LNCAP (cell line): ENCODE results near the gene FURIN.

Experiments used
- TF ChIP-seq, protein P1 (sequence below): fragments of 450-650 bp; IDR thresholded peaks from 2 replicates; pipeline ENCODE4 v1.5.1; 2017; ENCODE audit warnings: mild to moderate bottlenecking

FURIN gene

DNA sequence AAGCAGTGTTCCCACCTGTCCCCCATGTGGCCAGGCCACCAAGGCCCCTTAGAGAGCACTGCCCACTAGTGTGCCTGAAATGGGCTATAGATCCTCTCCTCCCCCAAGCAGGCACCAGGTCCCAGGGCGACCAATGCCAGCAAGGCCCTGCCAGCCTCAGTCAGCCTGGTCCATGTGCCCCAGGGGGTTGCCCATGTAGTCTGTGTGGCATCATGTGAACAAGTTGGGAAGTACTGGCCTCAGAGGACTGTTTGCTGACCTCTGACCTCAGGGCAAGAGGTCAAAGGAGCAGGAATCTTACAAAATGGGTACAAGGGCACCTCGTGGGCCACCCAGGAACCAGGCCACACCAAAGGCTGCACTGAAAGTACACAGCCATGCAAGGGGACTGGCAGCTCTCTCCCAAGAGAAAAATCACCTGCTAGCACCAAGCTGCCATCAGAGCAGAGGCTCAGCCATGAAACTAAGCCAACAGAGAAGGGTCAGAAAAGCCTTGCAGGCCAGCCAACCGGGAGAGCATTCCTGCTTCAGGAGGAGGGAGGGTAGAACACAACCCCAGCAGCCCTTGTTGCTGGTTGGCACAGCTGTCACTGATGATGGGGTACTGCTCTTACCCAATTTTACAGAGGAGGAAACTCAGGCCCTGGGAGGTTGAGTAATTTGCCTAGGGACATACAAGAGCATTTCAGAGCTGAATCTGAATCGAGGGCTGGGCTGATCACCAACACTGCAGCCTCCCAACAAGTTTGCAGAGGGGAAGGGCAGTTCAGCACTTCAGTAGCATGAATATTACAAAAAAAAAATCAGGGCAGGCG, 5.2 kb upstream of the FURIN start:
- TF ChIP-seq, protein P1, sequence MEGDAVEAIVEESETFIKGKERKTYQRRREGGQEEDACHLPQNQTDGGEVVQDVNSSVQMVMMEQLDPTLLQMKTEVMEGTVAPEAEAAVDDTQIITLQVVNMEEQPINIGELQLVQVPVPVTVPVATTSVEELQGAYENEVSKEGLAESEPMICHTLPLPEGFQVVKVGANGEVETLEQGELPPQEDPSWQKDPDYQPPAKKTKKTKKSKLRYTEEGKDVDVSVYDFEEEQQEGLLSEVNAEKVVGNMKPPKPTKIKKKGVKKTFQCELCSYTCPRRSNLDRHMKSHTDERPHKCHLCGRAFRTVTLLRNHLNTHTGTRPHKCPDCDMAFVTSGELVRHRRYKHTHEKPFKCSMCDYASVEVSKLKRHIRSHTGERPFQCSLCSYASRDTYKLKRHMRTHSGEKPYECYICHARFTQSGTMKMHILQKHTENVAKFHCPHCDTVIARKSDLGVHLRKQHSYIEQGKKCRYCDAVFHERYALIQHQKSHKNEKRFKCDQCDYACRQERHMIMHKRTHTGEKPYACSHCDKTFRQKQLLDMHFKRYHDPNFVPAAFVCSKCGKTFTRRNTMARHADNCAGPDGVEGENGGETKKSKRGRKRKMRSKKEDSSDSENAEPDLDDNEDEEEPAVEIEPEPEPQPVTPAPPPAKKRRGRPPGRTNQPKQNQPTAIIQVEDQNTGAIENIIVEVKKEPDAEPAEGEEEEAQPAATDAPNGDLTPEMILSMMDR: no peak

DNA sequence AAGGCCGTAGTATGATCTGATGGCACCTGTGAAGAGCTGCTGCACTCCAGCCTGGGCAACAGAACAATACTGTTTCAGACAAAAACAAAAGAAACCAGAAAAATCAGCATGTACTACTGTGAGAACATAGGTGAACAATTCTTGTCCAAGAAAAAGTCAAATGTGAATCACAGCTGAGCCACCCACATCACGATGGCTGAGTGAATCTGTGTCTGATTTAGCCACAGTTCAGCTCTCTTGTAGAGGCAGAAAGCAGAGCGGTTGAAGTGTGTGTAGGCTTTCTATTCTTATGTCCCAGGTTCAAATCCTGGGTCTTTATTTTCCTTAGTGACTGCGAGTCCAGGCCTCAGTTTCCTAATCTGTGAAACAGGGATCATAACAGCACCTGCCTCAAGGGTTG, 4.4 kb upstream of the FURIN start:
- TF ChIP-seq, protein P1: no peak

GRCh38 chr15:90864507-90864906, 3.9 kb upstream of the FURIN start:
- TF ChIP-seq, protein P1: no peak

DNA sequence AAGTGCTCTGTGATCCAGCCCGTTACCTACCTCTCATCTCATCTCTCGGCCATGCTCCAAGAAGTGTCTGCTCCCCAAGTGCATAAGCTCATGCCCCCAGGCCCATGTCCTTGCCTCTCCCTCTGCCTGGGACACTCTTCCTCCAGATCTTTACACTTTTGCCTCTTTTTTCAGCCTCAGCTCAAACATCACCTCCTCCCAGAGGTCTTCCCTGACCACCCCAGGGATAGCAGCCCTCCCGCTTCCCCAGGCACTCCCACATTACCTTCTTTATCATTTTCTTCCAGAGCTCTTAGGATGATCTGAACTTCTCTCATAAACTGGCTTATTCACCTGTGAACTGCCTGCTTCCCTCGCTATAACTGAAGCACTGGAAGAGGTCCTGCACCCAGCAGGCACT, 2.7 kb upstream of the FURIN start:
- TF ChIP-seq, protein P1: no peak

DNA sequence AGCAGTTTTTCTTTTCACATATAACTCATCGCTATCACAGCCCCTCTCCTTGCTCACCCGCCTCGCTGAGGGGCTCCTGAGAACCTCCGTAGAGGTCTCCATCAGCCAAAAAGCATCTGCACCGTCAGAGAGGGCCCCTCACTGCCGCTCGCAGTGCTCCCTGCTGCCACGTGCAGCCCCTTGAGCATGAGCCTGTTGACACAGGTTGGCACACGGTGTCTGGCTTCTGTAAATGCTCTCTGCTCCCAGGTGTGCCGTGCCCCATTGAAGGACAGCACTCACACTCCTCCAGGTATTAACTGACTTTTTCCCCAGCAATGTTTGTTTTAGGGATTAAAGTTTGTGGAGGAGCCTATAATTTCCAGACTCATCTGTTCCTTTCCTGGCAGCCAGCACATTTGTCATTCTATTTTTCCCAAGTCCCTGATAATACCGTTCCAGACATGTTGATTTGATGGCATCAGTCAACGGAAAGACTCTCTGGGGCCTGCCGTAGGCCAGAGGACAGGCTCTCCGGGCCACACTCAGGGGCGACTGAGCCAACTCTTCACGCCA, 2.1 kb upstream of the FURIN start:
- TF ChIP-seq, protein P1: no peak

DNA sequence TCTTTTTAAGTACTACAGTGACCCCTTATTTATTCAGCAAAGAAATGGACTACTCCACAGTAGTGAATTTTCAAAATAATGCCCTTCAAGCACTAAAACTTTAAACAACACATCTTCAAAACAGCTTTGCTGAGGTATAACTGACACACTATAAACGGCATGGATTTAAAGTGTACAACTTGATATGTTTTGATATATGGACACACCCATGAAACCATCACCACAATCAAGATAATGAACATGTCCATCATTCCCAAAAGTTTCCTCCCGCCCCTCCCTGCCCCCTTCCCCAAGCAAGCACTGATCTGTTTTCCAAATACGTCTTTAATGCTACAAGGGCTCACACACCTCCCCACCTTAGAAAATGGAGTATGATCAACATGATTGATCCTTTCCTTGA, 1.6 kb upstream of the FURIN start:
- TF ChIP-seq, protein P1: no peak

DNA sequence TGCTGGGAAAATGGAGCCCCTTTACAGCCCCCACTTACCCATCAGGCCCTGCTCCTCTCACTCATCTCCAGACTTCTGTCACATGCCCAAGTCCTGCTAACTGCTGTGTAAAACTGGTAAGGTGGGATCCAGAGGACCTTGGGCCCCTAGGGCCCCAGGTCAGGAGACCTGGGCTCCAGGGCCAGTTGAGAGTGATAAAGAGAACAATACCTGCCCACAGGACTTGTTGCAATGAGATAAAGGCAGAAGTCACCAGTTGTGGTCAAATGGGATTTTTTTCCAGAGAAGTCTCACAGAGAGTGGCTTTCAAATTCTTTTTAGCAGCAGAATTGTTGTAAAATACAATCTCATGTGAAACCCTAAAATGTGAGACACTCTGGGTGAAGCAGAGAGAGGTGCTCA, 753 bp downstream of the FURIN start:
- TF ChIP-seq, protein P1: no peak
